ENCODE measurements around the gene CAPN13.

CAPN13 gene

DNA sequence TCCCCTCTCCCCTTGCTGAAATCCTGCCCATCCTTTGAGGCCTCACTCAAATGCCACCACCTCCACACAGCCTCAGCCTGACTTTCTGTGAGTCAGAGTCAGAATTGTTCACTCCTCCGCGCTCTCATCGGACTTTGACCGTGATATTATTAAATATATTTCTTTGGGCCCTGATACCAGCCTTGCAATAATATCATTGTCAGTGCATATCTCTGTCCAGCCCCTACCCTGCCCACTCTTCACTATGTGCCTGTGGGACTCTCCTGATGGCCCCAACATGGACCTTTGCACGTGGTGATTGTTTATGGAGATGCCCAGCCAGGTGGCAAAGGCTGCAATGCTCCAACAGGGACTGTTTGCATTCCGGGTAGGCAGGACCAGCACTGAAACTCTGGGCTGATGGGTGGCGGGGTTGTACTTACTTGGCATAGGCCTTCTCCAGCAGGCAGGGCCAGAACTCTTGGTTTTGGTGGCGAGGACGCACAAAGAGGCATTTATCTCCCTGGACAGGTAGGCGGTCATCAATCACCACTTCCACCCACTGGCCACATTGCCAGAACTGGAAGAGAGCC lies 37.3 kb downstream of the CAPN13 start:
- no peak for DNase-seq (ENCODE audit: low spot score)
- TF ChIP-seq CTCF (IDR thresholded peaks at IDR 0.05; ENCODE audit: extremely low read depth, missing control alignments) = no peak

DNA sequence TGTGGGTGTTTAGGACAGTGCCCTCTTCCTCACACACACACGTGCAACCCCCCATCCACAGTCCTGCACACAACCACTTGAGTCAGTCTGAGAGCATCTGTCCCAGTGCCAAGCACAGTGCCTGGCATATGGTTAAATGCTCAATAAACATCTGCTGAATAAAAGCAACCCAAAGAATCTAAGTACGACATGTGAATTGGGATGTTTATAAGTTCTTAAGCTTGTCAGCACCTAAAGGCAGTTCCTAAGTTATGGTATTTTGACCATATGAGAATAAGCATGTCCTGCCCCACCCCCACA lies 37.8 kb downstream of the CAPN13 start:
- no peak for DNase-seq (ENCODE audit: low spot score)
- no peak for TF ChIP-seq CTCF (IDR thresholded peaks at IDR 0.05; ENCODE audit: extremely low read depth, missing control alignments)

- TF ChIP-seq CTCF (IDR thresholded peaks at IDR 0.05; ENCODE audit: extremely low read depth, missing control alignments) = no peak
- no peak for DNase-seq (ENCODE audit: low spot score)
Measured at GRCh38 chr2:30768708-30769480, 38.4 kb downstream of the CAPN13 start.

DNA sequence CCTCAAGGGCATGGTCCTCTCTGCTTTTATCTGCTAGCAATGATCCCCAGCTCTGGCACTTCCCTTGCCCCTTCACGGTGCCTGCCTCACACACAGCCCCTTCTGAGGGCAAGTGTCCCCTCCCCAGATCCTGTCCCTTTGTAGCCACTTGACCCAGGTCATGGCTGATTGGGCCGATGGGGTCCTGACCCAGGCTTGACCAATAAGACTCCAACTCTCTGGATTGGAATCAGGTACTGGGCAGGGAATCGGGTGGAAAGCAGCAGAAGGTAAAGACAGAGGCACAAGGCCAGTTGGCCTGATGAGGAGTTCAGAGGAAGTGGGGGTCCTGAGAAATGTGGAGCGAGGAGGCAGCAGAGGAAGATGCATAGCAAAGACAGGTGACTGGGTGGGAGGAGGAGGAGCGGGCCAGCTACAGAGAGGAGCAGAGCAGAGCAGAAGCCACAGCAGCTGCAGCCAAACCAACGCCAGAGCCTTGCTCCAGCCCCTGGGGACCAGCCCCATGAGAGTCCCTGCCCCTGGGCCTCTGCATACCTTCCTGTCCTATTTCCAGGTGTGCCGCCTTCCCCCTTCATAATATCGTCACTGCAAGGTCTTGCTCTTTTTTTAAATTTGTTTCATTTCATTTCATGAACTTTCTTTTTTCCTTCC lies 39.1 kb downstream of the CAPN13 start:
- no peak for TF ChIP-seq CTCF (IDR thresholded peaks at IDR 0.05; ENCODE audit: extremely low read depth, missing control alignments)
- no peak for DNase-seq (ENCODE audit: low spot score)

- no peak for DNase-seq (ENCODE audit: low spot score)
- TF ChIP-seq CTCF (IDR thresholded peaks at IDR 0.05; ENCODE audit: extremely low read depth, missing control alignments) = no peak
Measured at GRCh38 chr2:30766666-30767065, 40.6 kb downstream of the CAPN13 start.

DNA sequence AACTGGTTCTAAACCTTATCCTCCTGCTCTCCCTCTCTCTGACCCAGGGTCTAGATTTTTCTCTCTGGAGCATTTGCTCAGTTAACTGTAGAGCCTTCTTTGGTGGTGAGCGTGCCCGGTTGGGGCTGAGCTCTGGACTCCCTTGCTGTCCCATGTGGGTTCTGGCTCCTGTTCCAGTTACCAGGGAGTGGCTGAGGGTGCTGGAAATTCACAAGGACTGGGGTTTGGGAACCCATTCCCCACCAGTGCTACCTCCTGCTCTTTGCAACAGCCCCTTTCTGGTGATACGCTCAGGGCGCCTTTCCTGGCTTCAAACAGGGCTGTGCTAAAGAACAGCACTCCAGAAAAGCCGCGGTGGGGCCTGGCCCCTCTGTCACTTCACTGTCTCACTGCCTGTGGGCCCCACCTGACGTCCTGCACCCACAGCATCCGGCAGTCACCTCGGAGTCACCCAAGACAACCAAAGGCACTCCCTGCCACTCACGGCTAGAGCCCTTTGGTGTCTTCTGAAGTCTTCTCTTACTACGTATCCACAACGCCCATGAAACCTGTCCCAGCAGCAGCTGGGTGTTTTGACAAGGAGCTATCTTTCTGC lies 41.3 kb downstream of the CAPN13 start:
- no peak for DNase-seq (ENCODE audit: low spot score)

More for the DNA sequence above, 41.3 kb downstream of the CAPN13 start:
- no peak for TF ChIP-seq CTCF (IDR thresholded peaks at IDR 0.05; ENCODE audit: extremely low read depth, missing control alignments)

Measured in GM20000 (cell line).